Jurkat, Clone E6-1 (cell line): ENCODE results near the gene MUC3A.
A peak's percentile ranks its signal among the peaks of the same experiment; 100 is the strongest.

Experiments
- DNase-seq: peaks from one replicate; pipeline ENCODE4 v3.0.0-alpha.2; 2011; ENCODE audit warnings: low read depth, low spot score
- H3K4me3 ChIP-seq: 2 replicates; pipeline ENCODE4 v1.5.1; 2011; ENCODE audit warnings: mild to moderate bottlenecking, low read length, control low read depth, moderate library complexity

Gene MUC3A

GRCh38 chr7:100944138-100944537 is 5.2 kb upstream of the MUC3A start:
- no peak for DNase-seq
- no peak overlapping the region for H3K4me3 ChIP-seq

GRCh38 chr7:100946111-100946510 is 3.2 kb upstream of the MUC3A start:
- no peak overlapping the region for H3K4me3 ChIP-seq
- no peak for DNase-seq

DNA sequence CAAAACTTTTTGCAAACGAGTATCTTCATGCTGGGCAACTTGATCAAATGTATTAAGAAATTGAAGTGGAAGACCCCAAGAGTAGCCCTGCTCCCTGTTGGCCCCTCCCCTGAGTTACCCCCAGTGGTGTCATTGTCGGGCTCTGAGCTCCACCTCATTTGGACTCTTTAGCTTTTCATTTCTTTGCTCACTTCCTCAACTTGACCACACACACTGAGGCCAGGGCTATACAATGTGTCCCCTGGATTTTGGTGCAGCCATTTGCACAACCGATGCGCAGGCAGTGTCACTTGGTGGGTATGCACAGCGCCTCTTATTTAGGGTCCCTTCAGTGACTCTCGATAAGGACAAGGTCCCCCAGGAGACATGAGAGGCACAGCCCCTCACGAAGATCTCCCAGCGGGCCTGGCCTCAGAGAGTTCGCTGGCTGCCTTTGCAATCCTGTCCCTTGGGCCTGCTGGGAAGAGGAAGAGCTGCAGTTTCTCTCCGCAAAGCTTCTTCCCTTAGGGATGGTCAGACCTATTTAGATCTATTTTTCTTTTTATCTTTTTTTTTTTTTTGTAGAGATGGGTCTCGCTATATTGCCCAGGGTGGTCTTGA is 2.5 kb upstream of the MUC3A start:
- no peak overlapping the region for H3K4me3 ChIP-seq
- DNase-seq: no peak

DNA sequence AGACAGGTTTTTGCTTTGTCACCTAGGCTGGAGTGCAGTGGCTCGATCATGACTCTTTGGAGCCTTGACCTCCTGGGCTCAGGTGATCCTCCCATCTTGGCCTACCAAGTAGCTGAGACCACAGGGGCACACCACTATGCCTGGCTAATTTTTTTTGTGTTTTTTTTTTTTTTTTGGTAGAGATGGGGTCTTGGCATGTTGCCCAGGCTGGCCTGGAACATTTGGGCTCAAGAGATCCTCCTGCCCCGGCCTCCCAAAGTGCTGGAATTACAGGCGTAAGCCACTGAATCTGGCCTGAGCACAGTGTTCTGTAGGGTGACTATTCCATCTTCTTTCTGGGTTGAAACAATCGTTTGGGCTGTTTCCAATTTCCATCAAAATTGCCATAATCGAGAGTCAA is 1.5 kb upstream of the MUC3A start:
- no peak overlapping the region for H3K4me3 ChIP-seq
- no peak for DNase-seq

DNA sequence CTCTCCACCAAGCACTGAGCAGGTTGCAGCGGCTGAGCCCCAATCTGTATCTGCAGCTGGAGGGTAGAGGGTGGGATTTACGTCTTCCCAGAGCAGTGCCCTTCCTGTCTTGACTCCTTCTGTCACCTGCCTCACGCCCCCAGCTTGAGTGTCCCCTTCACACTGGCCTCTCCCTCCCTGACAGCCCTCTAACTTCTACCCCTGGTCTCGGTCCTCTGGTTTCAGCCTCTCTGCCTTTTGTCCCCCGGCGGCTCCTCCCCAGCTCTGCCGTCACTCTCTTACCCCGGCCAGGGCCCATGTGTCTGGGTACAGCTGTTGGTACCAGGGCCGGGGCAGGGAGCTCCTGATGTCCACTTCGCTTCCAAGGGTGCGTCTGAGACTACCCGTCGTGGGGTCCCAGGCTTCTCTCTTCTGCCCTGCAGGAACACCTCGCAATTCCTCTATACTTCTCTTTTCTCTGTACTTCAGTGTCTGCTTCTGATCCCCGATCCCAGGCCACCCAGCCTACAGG is 654 bp downstream of the MUC3A start:
- no peak for DNase-seq

GRCh38 chr7:100951172-100951571 is 1.8 kb downstream of the MUC3A start:
- H3K4me3 ChIP-seq: no peak overlapping the region
- DNase-seq: no peak

More for the DNA sequence above, 654 bp downstream of the MUC3A start:
- H3K4me3 ChIP-seq: no peak overlapping the region

DNA sequence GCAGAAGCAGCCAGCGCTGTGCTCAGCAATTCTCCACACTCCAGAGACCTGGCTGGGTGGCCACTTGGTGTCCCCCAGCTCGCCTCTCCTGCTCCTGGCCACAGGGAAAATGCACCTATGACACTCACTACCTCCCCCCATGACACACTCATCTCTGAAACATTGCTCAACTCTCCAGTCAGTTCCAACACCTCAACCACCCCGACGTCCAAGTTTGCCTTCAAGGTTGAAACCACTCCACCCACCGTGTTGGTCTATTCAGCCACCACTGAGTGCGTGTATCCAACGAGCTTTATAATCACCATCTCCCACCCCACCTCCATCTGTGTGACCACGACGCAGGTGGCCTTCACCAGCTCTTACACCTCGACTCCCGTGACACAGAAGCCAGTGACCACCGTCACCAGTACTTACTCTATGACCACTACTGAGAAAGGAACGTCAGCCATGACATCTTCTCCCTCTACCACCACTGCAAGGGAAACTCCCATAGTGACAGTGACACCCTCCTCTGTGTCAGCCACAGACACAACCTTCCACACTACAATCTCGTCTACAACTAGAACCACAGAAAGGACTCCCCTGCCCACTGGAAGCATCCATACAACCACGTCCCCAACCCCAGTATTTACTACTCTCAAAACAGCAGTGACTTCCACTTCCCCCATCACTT is 2.7 kb downstream of the MUC3A start:
- H3K4me3 ChIP-seq: no peak overlapping the region
- DNase-seq: no peak

- DNase-seq: no peak
- H3K4me3 ChIP-seq: no peak overlapping the region
Observed at GRCh38 chr7:100952641-100953040, 3.3 kb downstream of the MUC3A start.

DNA sequence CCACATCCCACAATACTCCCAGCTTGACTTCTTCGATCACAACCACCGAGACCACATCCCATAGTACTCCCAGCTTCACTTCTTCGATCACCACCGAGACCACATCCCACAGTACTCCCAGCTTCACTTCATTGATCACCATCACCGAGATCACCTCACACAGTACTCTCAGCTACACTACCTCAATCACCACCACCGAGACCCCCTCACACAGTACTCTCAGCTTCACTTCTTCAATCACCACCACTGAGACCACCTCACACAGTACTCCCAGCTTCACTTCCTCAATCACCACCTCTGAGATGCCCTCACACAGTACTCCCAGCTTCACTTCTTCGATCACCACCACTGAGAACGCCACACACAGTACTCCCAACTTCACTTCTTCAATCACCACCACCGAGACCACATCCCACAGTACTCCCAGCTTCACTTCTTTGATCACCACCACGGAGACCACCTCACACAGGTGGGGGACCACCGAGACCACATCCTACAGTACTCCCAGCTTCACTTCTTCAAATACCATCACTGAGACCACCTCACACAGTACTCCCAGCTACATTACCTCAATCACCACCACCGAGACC is 8.6 kb downstream of the MUC3A start:
- peak; percentile 33 for DNase-seq
- no peak overlapping the region for H3K4me3 ChIP-seq

DNA sequence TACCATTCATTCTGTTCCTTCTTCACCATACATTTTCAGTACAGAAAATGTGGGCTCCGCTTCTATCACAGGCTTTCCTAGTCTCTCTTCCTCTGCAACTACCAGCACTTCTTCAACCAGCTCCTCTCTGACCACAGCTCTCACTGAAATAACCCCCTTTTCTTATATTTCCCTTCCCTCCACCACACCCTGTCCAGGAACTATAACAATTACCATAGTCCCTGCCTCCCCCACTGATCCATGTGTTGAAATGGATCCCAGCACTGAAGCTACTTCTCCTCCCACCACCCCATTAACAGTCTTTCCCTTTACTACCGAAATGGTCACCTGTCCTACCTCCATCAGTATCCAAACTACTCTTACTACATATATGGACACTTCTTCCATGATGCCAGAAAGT is 10.6 kb downstream of the MUC3A start:
- H3K4me3 ChIP-seq: no peak overlapping the region
- DNase-seq: no peak

GRCh38 chr7:100962537-100962936 is 13.2 kb downstream of the MUC3A start:
- H3K4me3 ChIP-seq: no peak overlapping the region
- DNase-seq: no peak

DNA sequence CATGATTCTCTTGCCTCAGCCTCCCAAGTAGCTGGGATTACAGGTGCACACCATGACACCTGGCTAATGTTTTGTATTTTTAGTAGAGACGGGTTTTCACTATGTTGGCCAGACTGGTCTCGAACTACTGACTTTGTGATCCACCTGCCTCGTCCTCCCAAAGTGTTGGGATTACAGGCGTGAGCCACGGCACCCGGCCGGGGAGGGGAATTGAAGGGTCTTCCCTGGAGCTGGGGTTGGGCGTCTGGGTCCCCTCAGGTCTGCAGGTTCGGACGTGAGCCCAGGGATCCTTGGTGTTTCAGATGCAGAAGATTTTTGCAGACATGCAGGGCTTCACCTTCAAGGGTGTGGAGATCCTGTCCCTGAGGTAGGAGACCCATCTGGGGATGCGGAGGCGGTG is 14.1 kb downstream of the MUC3A start:
- no peak for DNase-seq
- H3K4me3 ChIP-seq: no peak overlapping the region

GRCh38 chr7:100963874-100964273 is 14.5 kb downstream of the MUC3A start:
- H3K4me3 ChIP-seq: no peak overlapping the region
- DNase-seq: no peak

- no peak overlapping the region for H3K4me3 ChIP-seq
- no peak for DNase-seq
Observed at GRCh38 chr7:100964630-100965029, 15.3 kb downstream of the MUC3A start.

DNA sequence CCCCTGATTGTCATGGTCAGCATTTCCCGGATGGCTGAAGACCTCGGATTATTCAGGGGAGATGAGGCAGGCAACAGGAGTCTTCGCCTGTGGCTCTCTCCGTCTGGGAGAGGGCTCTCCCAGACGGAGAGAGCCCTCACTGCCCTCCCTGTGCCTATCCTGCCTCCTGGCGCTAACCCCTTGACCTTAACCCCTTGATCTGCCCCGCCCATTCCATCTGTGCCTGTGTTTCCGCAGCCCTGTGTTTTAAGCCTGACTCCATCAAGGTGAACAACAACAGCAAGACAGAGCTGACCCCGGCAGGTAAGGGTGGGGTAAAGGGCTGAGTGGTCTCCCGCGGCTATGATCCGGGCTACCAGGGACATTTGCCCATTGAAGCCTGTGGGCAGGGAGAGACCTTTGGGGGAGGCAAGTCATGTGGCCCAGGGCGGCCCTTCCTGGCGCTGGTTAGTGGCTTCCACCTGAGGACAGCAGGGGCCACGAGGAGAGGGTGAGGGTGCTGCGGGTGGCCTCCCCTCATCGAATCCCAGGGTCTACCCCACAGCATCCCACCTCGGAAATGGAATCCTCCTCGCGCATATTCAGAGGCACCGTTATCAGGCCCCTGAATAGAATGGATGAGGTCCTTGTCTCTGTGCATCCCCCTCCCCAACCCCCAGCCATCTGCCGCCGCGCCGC is 15.8 kb downstream of the MUC3A start:
- no peak for DNase-seq

DNA sequence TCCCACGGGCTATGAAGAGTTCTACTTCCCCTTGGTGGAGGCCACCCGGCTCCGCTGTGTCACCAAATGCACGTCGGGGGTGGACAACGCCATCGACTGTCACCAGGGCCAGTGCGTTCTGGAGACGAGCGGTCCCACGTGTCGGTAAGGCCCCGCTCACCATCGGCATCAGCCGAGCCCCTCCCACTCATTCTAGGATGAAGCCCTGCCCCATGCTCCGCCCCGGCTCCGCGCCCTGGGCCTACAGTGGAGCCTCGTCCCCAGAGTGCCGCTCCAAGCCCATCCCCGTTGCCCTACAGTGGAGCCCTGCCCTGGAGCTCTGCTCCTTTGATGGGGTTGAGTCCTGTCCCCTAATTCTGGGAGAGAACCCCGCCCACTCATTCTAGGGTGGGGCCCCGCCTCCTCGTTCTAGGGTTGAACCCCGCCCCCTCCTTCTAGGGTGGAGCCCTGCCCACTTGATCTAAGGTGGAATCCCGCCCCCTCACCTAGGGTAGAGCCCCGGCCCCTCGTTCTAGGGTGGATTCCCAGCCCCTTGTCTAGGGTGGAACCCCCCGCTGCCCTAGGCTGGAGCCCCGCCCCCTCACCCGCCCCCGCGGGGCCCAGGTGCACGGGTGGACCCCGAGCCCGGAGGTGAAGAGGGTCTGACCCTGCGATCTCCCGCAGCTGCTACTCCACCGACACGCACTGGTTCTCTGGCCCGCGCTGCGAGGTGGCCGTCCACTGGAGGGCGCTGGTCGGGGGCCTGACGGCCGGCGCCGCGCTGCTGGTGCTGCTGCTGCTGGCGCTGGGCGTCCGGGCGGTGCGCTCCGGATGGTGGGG is 16.6 kb downstream of the MUC3A start:
- H3K4me3 ChIP-seq: no peak overlapping the region
- DNase-seq: no peak

More for the DNA sequence above, 15.8 kb downstream of the MUC3A start:
- no peak overlapping the region for H3K4me3 ChIP-seq

DNA sequence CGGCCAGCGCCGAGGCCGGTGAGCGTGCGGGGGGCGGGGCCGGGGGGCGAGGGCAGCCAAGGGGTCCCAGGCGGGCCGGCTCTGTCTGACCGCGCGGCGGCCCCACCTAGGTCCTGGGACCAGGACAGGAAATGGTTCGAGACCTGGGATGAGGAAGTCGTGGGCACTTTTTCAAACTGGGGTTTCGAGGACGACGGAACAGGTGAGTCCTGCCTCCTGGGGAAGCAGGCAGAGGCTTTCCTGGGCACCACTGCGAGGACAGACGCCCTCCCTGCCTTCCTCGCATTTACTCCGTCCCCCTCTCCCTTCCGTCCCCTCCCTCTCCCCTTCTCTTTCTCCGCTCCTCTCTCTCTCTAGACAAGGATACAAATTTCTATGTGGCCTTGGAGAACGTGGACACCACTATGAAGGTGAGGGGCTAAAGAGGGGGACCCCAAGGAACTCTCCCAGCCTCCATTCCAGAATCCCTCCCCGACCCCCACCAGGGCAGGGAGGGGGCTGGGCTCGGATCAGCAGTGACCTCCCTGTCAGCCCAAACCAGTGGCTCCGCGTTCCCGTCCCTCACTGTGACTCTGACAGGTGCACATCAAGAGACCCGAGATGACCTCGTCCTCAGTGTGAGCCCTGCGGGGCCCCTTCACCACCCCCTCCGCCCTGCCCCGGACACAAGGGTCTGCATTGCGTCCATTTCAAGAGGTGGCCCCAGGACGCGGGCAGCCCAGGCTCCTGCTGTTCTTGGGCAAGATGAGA is 17.4 kb downstream of the MUC3A start:
- no peak overlapping the region for H3K4me3 ChIP-seq

GRCh38 chr7:100967292-100967863 is 18.0 kb downstream of the MUC3A start:
- DNase-seq: no peak
- H3K4me3 ChIP-seq: no peak overlapping the region

More for the DNA sequence above, 17.4 kb downstream of the MUC3A start:
- DNase-seq: no peak
